ENCODE measurements around the gene PPID. TPM values are rescaled to one million over a fixed set of nuclear protein-coding genes. Genes with fewer than 3 reads are reported as not detected.
"Not testable (repeated sequence)": the region's sequence is repeated elsewhere in the genome, so short reads cannot be mapped to it uniquely, and the experiment has no call there.

Gene PPID
- total RNA-seq, 1 donor from 2014 or later, result 51.0 TPM

DNA sequence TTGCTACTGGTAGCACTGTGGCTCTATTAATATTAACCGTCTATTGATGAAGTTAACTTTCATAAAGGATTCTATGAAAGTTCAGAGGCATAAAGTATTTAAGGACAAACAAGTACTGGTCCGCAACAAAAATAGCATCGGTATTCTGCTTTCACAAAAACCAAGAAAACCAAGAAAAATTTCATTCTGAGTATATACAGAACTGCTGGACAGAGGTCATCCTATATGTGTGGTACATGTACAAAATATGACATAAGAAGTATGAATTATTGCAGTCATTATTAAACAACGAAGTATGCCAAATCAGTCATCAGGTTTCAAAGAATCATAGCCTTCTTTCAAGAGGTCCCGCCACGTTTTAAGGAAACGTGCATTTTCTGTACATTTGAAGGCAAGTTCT, 53.9 kb downstream of the PPID start:
- DNase-seq (ENCODE audit: low read depth), result no peak

GRCh38 chr4:158667651-158668198, 55.5 kb downstream of the PPID start:
- H3K4me3 ChIP-seq (ENCODE audit: low read depth, low read length), result no peak overlapping the region
- no peak for DNase-seq (ENCODE audit: low read depth)
- peak; percentile 59 for TF ChIP-seq CTCF (conservative IDR thresholded peaks at IDR 0.05; ENCODE audit: low read depth, low read length)

More for the DNA sequence above, 53.9 kb downstream of the PPID start:
- no peak for TF ChIP-seq CTCF (conservative IDR thresholded peaks at IDR 0.05; ENCODE audit: low read depth, low read length)
- no peak overlapping the region for H3K4me3 ChIP-seq (ENCODE audit: low read depth, low read length)

DNA sequence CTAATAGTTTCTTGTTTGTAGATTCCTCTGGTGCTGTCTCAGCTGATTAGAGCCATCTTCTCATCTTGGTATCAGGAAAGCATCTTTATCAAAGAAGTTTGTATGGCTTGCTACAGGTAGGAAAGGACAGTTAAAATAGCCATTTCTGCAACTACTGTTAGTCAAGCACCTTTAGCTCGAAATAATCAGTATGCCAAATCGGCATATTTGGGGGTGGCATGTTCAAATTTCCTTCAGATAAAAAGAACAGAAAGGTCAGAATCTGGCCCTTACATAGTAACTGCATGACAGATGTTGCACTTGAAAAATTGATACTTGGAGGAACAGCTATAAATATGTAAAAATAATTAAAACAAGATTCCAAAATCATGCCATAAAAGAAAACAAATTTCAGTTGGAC, 56.3 kb downstream of the PPID start:
- DNase-seq (ENCODE audit: low read depth), result no peak
- no peak overlapping the region for H3K4me3 ChIP-seq (ENCODE audit: low read depth, low read length)
- TF ChIP-seq CTCF (conservative IDR thresholded peaks at IDR 0.05; ENCODE audit: low read depth, low read length), result no peak

DNA sequence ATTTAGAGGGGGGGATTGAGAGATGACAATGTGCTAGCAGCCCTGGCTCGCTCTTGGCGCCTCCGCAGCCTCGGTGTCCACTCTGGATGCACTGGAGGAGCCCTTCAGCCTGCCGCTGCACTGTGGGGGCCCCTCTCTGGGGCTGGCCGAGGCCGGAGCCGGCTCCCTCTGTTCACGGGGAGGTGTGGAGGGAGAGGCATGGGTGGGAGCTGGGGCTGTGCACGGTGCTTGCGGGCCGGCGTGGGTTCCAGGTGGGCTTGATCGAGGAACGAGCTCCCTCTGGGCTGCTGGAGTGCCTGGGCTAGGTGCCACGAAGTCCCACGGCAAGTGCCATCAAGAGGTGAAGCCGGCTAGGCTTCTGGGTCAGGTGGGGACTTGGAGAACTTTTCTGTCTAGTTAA, 58.4 kb downstream of the PPID start:
- no peak for TF ChIP-seq CTCF (conservative IDR thresholded peaks at IDR 0.05; ENCODE audit: low read depth, low read length)
- no peak for DNase-seq (ENCODE audit: low read depth)
- H3K4me3 ChIP-seq (ENCODE audit: low read depth, low read length), result no peak overlapping the region

GRCh38 chr4:158663707-158664625, 59.2 kb downstream of the PPID start:
- not testable (repeated sequence) for H3K4me3 ChIP-seq (ENCODE audit: low read depth, low read length); DNase-seq (ENCODE audit: low read depth)

DNA sequence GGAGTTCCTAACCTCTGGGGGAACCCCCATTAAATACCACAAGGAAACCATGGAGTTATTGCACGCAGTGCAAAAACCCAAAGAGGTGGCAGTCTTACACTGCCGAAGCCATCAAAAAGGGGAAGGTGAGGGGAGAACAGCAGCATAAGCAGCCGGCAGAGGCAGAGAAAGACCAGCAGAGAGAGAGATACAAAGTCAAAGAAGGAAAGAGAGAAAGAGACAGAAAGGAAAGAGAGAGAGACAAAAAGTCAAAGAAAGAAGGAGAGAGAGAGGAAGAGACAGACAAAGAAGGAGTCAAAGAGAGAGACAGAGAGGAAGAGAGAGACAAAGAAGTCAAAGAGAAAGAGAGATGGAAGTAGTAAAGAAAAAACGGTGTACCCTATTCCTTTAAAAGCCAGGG, 59.9 kb downstream of the PPID start:
- not testable (repeated sequence) for DNase-seq (ENCODE audit: low read depth); H3K4me3 ChIP-seq (ENCODE audit: low read depth, low read length)

Other genes starting within 250 kb of the PPID start
- gene RXFP1, start 201.5 kb downstream of the PPID start, total RNA-seq, result not detected in 2 replicates
- gene C4orf46, start 51.5 kb downstream of the PPID start, total RNA-seq, result 17.8 and 23.9 TPM in 2 replicates
- gene ETFDH, start 51.1 kb downstream of the PPID start, total RNA-seq, result 7.1 and 9.2 TPM in 2 replicates
- 16.2 and 20.8 TPM in 2 replicates for gene FNIP2, start 45.6 kb upstream of the PPID start, total RNA-seq

Data from epithelial cell of proximal tubule (primary cell).